Esophagus muscularis mucosa (tissue), 4 donors: ENCODE data around the gene ESYT2. TPM values are rescaled to one million over a fixed set of nuclear protein-coding genes. Genes with fewer than 3 reads are reported as not detected.
A peak's percentile ranks its signal among the peaks of the same experiment; 100 is the strongest.

Source experiments
- DNase-seq: peaks from one replicate; pipeline ENCODE4 v3.0.0-alpha.2; 2017; ENCODE audit errors: extremely low spot score
- H3K27ac ChIP-seq, 4 donors: fragments of 200-600 bp; sonication (generic); replicated peaks in 1 of 4; 1 replicate in 3 of 4; 2 replicates in 1 of 4; pipeline ENCODE4 v1.5.1; 2016 to 2019; ENCODE audit warnings: mild to moderate bottlenecking in 1 of 4
- H3K27me3 ChIP-seq, 4 donors: fragments of 200-600 bp; sonication (generic); one replicate each; pipeline versions ENCODE4 v1.5.1 to v1.6.0; 2016 to 2019
- H3K36me3 ChIP-seq, 4 donors: fragments of 200-600 bp; sonication (generic); one replicate each; pipeline ENCODE4 v1.5.1; 2016 to 2019
- H3K4me1 ChIP-seq, 4 donors: fragments of 200-600 bp; sonication (generic); one replicate each; pipeline ENCODE4 v1.5.1; 2016 to 2019
- H3K4me3 ChIP-seq, 4 donors: fragments of 200-600 bp; sonication (generic); 1 replicate in 2 of 4; 2 replicates in 2 of 4; pipeline ENCODE4 v1.5.1; 2016 to 2019; ENCODE audit warnings: mild to moderate bottlenecking in 4 of 4, moderate library complexity in 1 of 4
- H3K9me3 ChIP-seq, 4 donors: fragments of 200-600 bp; sonication (generic); 1 replicate in 3 of 4; 2 replicates in 1 of 4; pipeline ENCODE4 v1.5.1; 2016 to 2019
- EP300 ChIP-seq: sonication (generic); formaldehyde crosslinking; IDR thresholded peaks from one replicate; pipeline ENCODE4 v1.6.1; 2017; ENCODE audit warnings: antibody characterized with exemption
- POLR2A ChIP-seq: fragments of 450-650 bp; IDR thresholded peaks from one replicate; pipeline ENCODE4 v1.6.1; 2017; ENCODE audit warnings: antibody characterized with exemption, moderate library complexity, mild to moderate bottlenecking, low read depth
- POLR2AphosphoS5 ChIP-seq, 2 donors: sonication (generic); formaldehyde crosslinking; IDR thresholded peaks; one replicate each; pipeline ENCODE4 v1.6.1; 2017; ENCODE audit warnings: antibody characterized with exemption in 2 of 2
- WGBS: methylation state at CpG from one replicate; pipeline ENCODE4 v1.1.5; 2018; 5-methylcytosine and 5-hydroxymethylcytosine counted together
- intact Hi-C: fragments of 100-400 bp; cut with DNase I; formaldehyde crosslinking; loops from one replicate; pipeline ENCODE4 v1.15.1; 2023
- total RNA-seq, 4 donors: library from RNA; depleted of rRNA; stranded (reverse); fragments of >200 nt; gene quantifications; one replicate each; pipeline versions ENCODE4 v1.1.0 to v1.2.1, GENCODE V29; 2016
- TF ChIP-seq, protein P1 (sequence below), 3 experiments: fragments of 200-600 bp in 2 of 3; fragments of 450-650 bp in 1 of 3; sonication (generic) in 2 of 3; IDR thresholded peaks; one replicate each; pipeline ENCODE4 v1.5.1; 2017 to 2019; ENCODE audit warnings: antibody characterized with exemption in 3 of 3, mild to moderate bottlenecking in 2 of 3, moderate library complexity in 1 of 3

ESYT2 gene
- total RNA-seq, 4 donors from 2014 or later: 166 to 235 (median 202) TPM

DNA sequence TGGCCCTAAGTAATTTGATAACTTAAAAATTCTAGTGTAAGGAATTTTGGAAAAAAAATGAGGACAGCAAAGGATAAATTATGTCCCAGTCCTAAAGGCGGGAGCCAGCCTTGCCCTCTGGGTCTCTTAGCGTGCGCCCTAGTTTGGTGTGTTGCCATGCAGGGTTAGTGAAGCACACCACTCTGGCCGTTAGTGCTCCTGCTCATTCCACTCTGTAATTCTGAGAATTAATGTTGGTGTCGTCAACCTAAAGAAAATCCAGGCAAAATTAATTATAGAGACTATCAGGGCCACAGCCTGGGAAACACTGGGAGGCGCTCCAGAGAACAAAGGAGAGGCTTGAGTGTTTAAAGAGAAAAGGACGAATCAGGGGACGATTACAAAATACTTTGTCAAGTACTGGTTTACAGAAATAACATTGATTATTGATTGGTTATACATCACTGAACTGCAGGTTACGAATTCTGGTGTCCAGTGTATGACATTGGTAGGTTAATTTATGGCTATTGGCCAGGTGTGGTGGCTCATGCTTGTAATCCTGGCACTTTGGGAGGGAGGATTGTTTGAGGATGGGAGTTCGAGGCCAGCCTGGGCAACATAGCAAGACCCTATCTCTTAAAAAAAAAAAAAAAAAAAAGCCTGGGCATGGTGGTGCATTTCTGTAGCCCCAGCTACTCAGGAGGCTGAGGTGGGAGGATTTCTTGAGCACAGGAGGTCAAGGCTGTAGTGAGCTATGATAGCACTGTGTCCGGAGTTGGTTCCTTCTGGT is 32.8 kb upstream of the ESYT2 start:
- peaks cover 34 to 68% (median 48%) of the 10 kb centered on the region in 4 donors for H3K4me1 ChIP-seq
- H3K9me3 ChIP-seq: no peaks in the 10 kb centered on the region
- H3K27ac ChIP-seq: peak overlapping the region; percentile 86 to 93 (median 88)
- intact Hi-C loops: loop anchor here (10.0 kb wide), 1 partner anchor 157 kb away; the partner anchor contains the start of gene NCAPG2
- TF ChIP-seq EP300: no peak
- no peak for TF ChIP-seq POLR2A
- TF ChIP-seq, protein P1, sequence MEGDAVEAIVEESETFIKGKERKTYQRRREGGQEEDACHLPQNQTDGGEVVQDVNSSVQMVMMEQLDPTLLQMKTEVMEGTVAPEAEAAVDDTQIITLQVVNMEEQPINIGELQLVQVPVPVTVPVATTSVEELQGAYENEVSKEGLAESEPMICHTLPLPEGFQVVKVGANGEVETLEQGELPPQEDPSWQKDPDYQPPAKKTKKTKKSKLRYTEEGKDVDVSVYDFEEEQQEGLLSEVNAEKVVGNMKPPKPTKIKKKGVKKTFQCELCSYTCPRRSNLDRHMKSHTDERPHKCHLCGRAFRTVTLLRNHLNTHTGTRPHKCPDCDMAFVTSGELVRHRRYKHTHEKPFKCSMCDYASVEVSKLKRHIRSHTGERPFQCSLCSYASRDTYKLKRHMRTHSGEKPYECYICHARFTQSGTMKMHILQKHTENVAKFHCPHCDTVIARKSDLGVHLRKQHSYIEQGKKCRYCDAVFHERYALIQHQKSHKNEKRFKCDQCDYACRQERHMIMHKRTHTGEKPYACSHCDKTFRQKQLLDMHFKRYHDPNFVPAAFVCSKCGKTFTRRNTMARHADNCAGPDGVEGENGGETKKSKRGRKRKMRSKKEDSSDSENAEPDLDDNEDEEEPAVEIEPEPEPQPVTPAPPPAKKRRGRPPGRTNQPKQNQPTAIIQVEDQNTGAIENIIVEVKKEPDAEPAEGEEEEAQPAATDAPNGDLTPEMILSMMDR (IDR thresholded peaks at IDR 0.05): no peak
- no peak for TF ChIP-seq POLR2AphosphoS5 (IDR thresholded peaks at IDR 0.05)
- DNase-seq: no peak
- H3K27me3 ChIP-seq: no peaks in the 10 kb centered on the region
- 88% methylated on average over 11 of the region's 11 CpGs for WGBS
- H3K4me3 ChIP-seq: no peak overlapping the region
- H3K36me3 ChIP-seq: no peaks in the 10 kb centered on the region

DNA sequence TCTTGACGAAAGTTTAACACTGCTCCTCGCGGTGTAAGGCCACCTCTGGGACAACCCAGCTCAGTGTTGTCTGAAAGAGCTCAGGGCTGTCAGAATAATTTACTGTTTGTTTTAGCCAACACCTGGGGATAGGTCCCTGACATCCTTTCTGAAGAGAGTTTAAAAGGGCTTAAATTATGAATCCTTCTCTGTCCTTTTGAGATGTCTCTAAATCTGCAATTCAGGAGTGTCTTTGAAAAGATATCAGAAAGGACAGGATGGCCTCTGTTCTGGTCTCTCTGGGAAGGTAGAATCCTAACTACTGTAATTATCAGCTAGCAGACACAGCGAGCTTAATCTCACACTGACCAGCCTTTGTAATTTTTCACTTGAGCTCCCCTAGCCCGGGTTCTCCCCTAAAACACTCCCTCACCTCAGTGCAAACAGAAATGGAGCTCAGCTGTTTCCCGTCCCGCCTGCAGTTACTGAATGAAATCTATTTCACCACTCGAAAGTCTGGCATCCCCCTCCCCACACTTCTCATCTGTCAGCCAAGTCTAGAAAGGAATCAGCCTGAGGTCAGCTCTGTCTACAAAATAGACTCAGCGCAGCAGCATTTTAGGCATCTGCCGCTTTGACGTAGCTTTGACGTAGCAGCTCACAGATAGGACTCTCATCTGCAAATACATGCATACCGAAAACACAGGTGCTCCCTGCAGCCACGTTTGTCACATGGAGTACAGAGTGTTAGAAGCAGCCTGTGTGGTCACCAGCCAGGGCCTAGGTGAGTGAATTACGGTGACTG is 31.9 kb upstream of the ESYT2 start:
- Histone ChIP-seq H3K9me3 (no peaks in the 10 kb centered on the region), H3K27me3 (no peaks in the 10 kb centered on the region), H3K36me3 (no peaks in the 10 kb centered on the region), H3K4me3 (no peak overlapping the region), H3K27ac (peak overlapping the region; percentile 36 to 89 (median 66)), H3K4me1 (peaks cover 34 to 72% (median 51%) of the 10 kb centered on the region in 4 donors)
- DNase-seq: no peak
- TF ChIP-seq, protein P1 (IDR thresholded peaks at IDR 0.05): no peak
- no peak for TF ChIP-seq EP300
- intact Hi-C loops: loop anchor here (10.0 kb wide), 1 partner anchor 156 kb away; the partner anchor contains the start of gene NCAPG2
- 65% methylated on average over 15 of the region's 15 CpGs for WGBS

DNA sequence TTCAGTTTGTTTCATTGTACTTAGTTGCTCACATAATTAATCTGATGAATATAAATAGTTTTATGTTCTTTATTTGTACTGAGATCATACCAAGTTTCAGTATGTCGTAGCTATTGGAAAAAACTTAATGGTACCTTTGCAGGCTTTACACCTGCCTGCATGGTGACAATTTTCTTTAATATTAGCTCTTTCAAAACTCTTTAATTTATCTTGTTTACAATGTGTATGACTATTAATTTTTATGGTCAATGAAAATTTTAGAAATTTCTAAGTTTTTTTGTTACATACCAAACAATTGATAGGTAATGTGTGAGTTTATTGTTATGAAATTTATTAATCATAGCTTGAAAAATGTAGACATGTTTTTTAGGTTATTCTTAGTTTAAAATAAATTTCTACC is 31.1 kb upstream of the ESYT2 start:
- TF ChIP-seq, protein P1 (IDR thresholded peaks at IDR 0.05): no peak
- TF ChIP-seq POLR2A (no peak), EP300 (no peak), POLR2AphosphoS5 (IDR thresholded peaks at IDR 0.05) (no peak)
- Histone ChIP-seq H3K27ac (peak overlapping the region; percentile 36 to 89 (median 70)), H3K27me3 (no peaks in the 10 kb centered on the region), H3K36me3 (no peaks in the 10 kb centered on the region), H3K9me3 (no peaks in the 10 kb centered on the region), H3K4me3 (no peak overlapping the region), H3K4me1 (peaks cover 34 to 75% (median 52%) of the 10 kb centered on the region in 4 donors)
- WGBS: 83% methylated on average over 1 of the region's 1 CpG
- DNase-seq: no peak
- intact Hi-C loops: loop anchor here (10.0 kb wide), 1 partner anchor 156 kb away; the partner anchor contains the start of gene NCAPG2

DNA sequence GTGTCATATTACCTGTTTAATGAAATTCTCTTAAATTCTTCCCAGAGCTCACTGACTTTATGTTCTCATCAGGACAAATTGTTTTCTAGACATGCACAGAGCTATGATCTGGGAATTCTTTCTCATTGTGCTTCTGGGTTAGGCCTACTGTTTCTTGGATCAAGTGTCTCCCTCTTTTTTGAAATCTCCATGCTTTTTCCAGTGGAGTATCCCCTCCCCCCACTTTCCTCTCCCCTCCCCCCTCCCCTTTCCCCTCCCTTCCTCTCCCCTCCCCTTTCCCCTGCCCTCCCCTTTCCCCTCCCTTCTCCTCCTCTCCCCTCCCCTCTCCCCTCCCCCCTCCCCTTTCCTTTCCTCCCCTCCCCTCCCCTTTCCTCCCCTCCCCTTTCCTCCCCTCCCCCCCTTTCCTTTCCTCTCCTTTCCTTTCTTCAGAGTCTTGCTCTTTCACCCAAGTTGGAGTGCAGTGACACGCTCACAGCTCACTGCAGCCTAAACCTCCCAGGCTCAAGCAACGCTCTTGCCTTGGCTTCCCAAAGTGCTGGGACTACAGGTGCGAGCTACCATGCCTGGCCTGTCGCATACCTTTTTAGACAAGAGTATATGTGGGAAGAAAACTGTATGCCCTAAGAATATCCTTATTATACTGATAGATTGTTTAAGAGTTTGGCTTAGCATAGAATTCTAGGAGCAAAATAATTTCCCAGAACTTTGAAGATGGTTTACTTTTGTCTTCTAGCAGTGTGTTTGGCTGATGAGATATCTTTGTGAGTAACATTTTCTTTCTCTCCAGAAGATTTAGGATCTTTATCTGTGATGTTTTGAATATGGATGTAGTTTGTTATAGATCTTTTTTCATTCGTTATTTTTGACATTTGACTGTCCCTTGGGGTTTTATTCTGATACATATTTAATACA is 29.5 kb upstream of the ESYT2 start:
- H3K27me3 ChIP-seq: no peaks in the 10 kb centered on the region
- intact Hi-C loops: no loop called here
- H3K4me1 ChIP-seq: peaks cover 23 to 62% (median 39%) of the 10 kb centered on the region in 4 donors
- TF ChIP-seq POLR2AphosphoS5 (IDR thresholded peaks at IDR 0.05) (no peak), EP300 (no peak), POLR2A (no peak)
- TF ChIP-seq, protein P1 (IDR thresholded peaks at IDR 0.05): no peak
- no peak overlapping the region for H3K4me3 ChIP-seq
- H3K27ac ChIP-seq: peak overlapping the region; percentile 23 to 88 (median 50)
- 71% methylated on average over 5 of the region's 5 CpGs for WGBS
- no peak for DNase-seq
- no peaks in the 10 kb centered on the region for H3K9me3 ChIP-seq
- no peaks in the 10 kb centered on the region for H3K36me3 ChIP-seq
